Measurements from ENCODE around the gene MACF1. TPM values are rescaled to one million over a fixed set of nuclear protein-coding genes. Genes with fewer than 3 reads are reported as not detected.
"Not testable (repeated sequence)": the region's sequence is repeated elsewhere in the genome, so short reads cannot be mapped to it uniquely, and the experiment has no call there.

Gene MACF1
- total RNA-seq, 4 donors from 2014 or later, result 78.7 to 139 (median 113) TPM

DNA sequence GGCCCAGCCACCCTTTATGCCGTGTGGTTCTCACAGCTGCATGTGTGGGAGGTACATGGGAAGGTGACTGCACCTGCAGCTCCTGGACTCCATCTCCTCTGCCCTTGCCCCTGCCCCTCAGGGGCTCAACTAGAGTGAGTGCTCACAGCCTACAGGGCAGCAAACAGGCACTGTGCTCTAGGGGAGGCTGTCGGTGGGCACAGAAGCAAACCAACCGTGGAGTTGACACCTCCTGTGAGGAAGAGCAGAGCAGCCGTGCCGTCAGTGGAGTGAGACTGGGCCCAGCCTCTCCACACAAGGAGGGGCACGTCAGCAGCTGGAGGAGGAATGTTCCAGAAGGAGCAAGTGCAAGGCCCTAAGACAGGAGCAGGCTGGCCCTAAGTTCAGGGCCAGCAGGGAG lies 319.7 kb downstream of the MACF1 start:
- DNase-seq (no peak), ATAC-seq (no peak)
- Histone ChIP-seq H3K9me3 (no peaks in the 10 kb centered on the region), H3K36me3 (peaks cover 3 to 43% of the 10 kb centered on the region in 2 donors), H3K27me3 (no peaks in the 10 kb centered on the region), H3K4me1 (no peaks in the 10 kb centered on the region), H3K4me3 (no peak overlapping the region), H3K27ac (no peak overlapping the region)
- in situ Hi-C loops (cut with MboI; ENCODE audit: low sequenced_read_pairs in 4 of 4) (no loop called here), intact Hi-C loops (cut with DNase I; ENCODE audit: low total_unique reads) (no loop called here)
- TF ChIP-seq, protein P1, sequence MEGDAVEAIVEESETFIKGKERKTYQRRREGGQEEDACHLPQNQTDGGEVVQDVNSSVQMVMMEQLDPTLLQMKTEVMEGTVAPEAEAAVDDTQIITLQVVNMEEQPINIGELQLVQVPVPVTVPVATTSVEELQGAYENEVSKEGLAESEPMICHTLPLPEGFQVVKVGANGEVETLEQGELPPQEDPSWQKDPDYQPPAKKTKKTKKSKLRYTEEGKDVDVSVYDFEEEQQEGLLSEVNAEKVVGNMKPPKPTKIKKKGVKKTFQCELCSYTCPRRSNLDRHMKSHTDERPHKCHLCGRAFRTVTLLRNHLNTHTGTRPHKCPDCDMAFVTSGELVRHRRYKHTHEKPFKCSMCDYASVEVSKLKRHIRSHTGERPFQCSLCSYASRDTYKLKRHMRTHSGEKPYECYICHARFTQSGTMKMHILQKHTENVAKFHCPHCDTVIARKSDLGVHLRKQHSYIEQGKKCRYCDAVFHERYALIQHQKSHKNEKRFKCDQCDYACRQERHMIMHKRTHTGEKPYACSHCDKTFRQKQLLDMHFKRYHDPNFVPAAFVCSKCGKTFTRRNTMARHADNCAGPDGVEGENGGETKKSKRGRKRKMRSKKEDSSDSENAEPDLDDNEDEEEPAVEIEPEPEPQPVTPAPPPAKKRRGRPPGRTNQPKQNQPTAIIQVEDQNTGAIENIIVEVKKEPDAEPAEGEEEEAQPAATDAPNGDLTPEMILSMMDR (IDR thresholded peaks at IDR 0.05 in 4 of 5, conservative IDR thresholded peaks at IDR 0.05 in 1 of 5), result no peak
- TF ChIP-seq POLR2A (IDR thresholded peaks at IDR 0.05), result no peak

DNA sequence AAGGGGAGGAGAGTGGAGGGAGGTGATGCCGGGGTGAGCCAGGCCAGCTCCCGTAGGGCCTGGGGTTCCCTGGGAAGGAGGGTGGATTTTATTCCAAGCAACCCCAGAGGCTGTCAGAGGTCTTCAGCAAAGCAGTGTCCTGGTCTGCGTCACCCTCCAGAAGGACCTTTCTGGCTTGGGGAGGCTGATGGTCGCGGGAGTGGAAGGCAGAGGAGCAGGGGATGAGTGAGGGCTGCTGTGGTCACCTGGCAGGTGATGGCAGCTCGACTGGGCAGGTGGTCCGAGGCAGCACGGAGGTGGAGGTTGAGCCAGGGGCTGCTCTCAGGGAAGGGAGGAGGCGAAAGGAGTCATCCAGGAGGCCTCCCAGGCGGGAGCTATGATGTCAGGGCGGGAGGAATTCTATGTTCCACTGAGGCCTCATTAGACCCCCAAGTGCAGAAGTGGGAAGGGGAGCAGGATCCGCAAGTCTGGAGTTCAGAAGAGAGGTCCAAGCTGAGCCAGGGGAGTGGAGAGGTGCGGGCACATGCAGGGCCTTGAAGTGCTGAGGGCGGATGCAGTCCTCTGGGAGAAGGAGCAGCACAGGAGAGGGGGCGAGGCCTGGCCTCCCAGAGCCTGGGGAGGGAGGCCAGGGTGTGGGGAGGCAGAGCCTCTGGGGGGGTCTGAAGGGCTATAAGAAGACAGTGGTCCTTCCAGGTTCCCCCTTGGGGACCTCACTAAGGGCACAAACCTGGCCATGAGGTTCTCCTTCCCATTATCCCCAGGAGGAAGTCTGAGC lies 320.3 kb downstream of the MACF1 start:
- Histone ChIP-seq H3K27ac (no peak overlapping the region), H3K36me3 (peaks cover 3 to 49% of the 10 kb centered on the region in 2 donors), H3K4me3 (no peak overlapping the region), H3K4me1 (no peaks in the 10 kb centered on the region), H3K9me3 (no peaks in the 10 kb centered on the region), H3K27me3 (no peaks in the 10 kb centered on the region)
- no peak for DNase-seq
- no peak for ATAC-seq
- TF ChIP-seq, protein P1 (IDR thresholded peaks at IDR 0.05 in 4 of 5, conservative IDR thresholded peaks at IDR 0.05 in 1 of 5), result no peak
- TF ChIP-seq POLR2A (IDR thresholded peaks at IDR 0.05), result no peak
- intact Hi-C loops (cut with DNase I; ENCODE audit: low total_unique reads), result no loop called here
- in situ Hi-C loops (cut with MboI; ENCODE audit: low sequenced_read_pairs in 4 of 4), result loop anchor here in 1 of 4 donors (25.0 kb wide), 1 partner anchor 412 kb away; no protein-coding TSS in a partner anchor

DNA sequence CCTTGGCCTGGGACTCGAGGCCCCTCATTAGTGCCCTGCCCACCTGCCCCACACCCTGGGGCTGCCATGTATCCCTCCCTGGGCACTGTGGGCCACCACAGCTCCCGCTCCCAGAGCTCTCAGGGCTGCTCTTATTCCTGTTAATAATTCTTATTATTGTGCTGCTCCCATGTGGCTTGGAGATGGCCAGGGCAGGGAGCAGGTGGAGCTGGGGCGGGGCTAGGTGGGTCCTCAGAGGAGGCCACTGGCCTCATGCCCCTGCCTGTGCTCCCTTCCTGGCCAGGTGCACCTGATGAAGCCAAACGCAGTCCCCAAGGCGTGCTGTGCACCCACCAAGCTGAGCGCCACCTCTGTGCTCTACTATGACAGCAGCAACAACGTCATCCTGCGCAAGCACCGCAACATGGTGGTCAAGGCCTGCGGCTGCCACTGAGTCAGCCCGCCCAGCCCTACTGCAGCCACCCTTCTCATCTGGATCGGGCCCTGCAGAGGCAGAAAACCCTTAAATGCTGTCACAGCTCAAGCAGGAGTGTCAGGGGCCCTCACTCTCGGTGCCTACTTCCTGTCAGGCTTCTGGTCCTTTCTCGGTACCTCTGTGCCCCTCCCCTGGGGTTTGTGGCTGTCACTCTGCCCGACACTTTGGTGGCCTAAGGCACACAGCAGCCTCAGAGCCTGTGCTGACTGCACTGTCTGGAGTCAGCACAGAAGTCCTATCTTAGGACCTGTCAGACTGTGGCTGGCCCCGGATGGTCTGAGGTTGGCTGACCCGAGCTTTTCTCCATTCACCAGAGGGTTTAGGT lies 321.1 kb downstream of the MACF1 start:
- intact Hi-C loops (cut with DNase I; ENCODE audit: low total_unique reads) (no loop called here), in situ Hi-C loops (cut with MboI; ENCODE audit: low sequenced_read_pairs in 4 of 4) (loop anchor here in 1 of 4 donors (25.0 kb wide), 1 partner anchor 413 kb away; no protein-coding TSS in a partner anchor)
- H3K9me3 ChIP-seq, result no peaks in the 10 kb centered on the region
- peak overlapping the region in 1 of 4 donors; percentile 14 for H3K27ac ChIP-seq
- TF ChIP-seq POLR2A (IDR thresholded peaks at IDR 0.05), result no peak
- TF ChIP-seq, protein P1 (IDR thresholded peaks at IDR 0.05 in 4 of 5, conservative IDR thresholded peaks at IDR 0.05 in 1 of 5), result no peak
- H3K4me1 ChIP-seq, result no peaks in the 10 kb centered on the region
- DNase-seq (no peak), ATAC-seq (no peak)
- H3K27me3 ChIP-seq, result no peaks in the 10 kb centered on the region
- H3K36me3 ChIP-seq, result peaks cover 3 to 56% of the 10 kb centered on the region in 2 donors
- no peak overlapping the region for H3K4me3 ChIP-seq

DNA sequence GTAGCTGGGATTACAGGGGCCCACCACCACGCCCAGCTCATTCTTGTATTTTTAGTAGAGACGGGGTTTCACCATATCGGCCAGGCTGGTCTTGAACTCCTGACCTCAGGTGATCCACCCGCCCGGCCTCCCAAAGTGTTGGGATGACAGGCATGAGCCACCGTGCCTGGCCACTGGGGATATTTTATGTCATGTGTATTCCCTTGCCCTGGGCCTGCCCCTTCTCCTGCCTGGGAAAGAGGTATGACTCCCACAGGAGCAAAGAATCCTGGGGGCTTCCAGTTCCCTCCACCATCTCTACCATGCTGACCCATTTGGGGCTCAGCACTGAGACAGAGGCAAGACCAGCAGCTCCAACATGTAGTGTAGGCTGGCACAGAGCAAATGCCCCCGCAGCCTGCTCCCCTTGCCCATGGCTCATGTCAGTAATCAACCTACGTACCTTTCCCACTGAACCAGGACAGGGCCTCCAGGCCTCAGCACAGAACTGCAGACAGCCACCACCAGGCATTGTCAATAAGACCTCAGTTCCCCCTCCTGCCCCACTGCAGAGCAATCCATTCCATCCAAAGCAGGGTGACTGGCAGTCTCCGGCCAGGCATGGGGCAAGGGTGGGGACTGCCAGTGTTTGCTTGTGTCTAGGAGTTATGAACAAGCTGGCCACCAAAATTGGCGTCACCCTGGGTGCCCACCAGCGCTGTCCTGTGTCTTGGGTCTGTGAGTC lies 322.1 kb downstream of the MACF1 start:
- no peaks in the 10 kb centered on the region for H3K9me3 ChIP-seq
- H3K4me3 ChIP-seq, result no peak overlapping the region
- peaks cover 3 to 63% of the 10 kb centered on the region in 2 donors for H3K36me3 ChIP-seq
- intact Hi-C loops (cut with DNase I; ENCODE audit: low total_unique reads) (no loop called here), in situ Hi-C loops (cut with MboI; ENCODE audit: low sequenced_read_pairs in 4 of 4) (loop anchor here in 1 of 4 donors (25.0 kb wide), 1 partner anchor 414 kb away; no protein-coding TSS in a partner anchor)
- H3K27me3 ChIP-seq, result no peaks in the 10 kb centered on the region
- TF ChIP-seq, protein P1 (IDR thresholded peaks at IDR 0.05 in 4 of 5, conservative IDR thresholded peaks at IDR 0.05 in 1 of 5), result no peak
- no peak for TF ChIP-seq POLR2A (IDR thresholded peaks at IDR 0.05)
- ATAC-seq (no peak), DNase-seq (no peak)
- H3K27ac ChIP-seq, result peak overlapping the region in 1 of 4 donors; percentile 14
- no peaks in the 10 kb centered on the region for H3K4me1 ChIP-seq

DNA sequence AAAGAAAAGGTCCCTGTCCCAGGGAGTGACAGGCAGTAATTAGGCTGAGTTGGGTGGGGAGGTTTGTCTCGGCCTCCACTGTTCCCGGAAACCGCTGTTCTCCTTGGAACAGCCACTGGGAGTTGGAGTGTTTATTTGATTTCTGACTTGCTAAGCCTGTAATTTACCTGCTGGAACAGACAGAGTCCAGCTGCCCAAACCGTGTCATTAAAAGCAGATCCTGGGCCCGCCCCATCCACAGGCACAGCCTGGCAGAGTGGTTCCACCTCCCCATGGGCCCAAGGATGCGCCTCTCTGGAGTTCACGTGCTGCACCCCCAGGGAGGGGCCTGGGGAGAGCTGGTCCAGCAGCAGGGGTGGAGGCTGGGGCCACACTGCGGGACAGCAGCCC lies 322.7 kb downstream of the MACF1 start:
- H3K4me1 ChIP-seq; ATAC-seq; H3K9me3 ChIP-seq; H3K27me3 ChIP-seq; H3K4me3 ChIP-seq; intact Hi-C loops (cut with DNase I; ENCODE audit: low total_unique reads); H3K27ac ChIP-seq; DNase-seq: not testable (repeated sequence)
- in situ Hi-C loops (cut with MboI; ENCODE audit: low sequenced_read_pairs in 4 of 4), result loop anchor here in 1 of 4 donors (25.0 kb wide), 1 partner anchor 415 kb away; no protein-coding TSS in a partner anchor
- H3K36me3 ChIP-seq, result peaks cover 3 to 69% of the 10 kb centered on the region in 2 donors

Data from gastrocnemius medialis (tissue), 4 donors.